DOHH2 (cell line): ENCODE results near the gene EPX.

Experiments
- H3F3A ChIP-seq: fragments of 200-600 bp; sonication (generic), shearing (Covaris generic); 2 replicates; pipeline ENCODE4 v1.6.0; 2016; ENCODE audit warnings: antibody characterized with exemption, mild to moderate bottlenecking; ENCODE audit not compliant: control insufficient read depth, insufficient read depth
- H3K27ac ChIP-seq: fragments of 200-600 bp; sonication (generic); 2 replicates; pipeline ENCODE4 v1.5.1; 2014; ENCODE audit warnings: low read depth, mild to moderate bottlenecking, low read length, moderate library complexity
- H3K27me3 ChIP-seq: fragments of 200-600 bp; sonication (generic); 2 replicates; pipeline ENCODE4 v1.6.1; 2014; ENCODE audit warnings: mild to moderate bottlenecking, low read length, mixed read lengths; ENCODE audit not compliant: control insufficient read depth
- H3K36me3 ChIP-seq: fragments of 200-600 bp; sonication (generic); 2 replicates; pipeline ENCODE4 v1.6.1; 2014; ENCODE audit warnings: mild to moderate bottlenecking, low read length, moderate library complexity, mixed read lengths; ENCODE audit not compliant: control insufficient read depth
- H3K4me1 ChIP-seq: fragments of 200-600 bp; sonication (generic); 2 replicates; pipeline ENCODE4 v1.6.1; 2014; ENCODE audit warnings: mild to moderate bottlenecking, low read length, mixed read lengths; ENCODE audit not compliant: control insufficient read depth
- H3K4me2 ChIP-seq: fragments of 200-600 bp; sonication (generic); 2 replicates; pipeline ENCODE4 v1.6.0; 2014; ENCODE audit warnings: mild to moderate bottlenecking, low read length, moderate library complexity
- H3K4me3 ChIP-seq: fragments of 200-600 bp; sonication (generic); 2 replicates; pipeline ENCODE4 v1.5.1; 2014; ENCODE audit warnings: mild to moderate bottlenecking, low read length, mixed read lengths
- H3K79me2 ChIP-seq: fragments of 200-600 bp; sonication (generic); 2 replicates; pipeline ENCODE4 v1.6.1; 2014; ENCODE audit warnings: mild to moderate bottlenecking, low read length, mixed read lengths; ENCODE audit not compliant: control insufficient read depth
- H3K9me2 ChIP-seq: fragments of 200-600 bp; sonication (generic); replicated peaks from 2 replicates; pipeline ENCODE4 v1.6.1; 2014; ENCODE audit warnings: mild to moderate bottlenecking, low read length, mixed read lengths; ENCODE audit not compliant: control insufficient read depth
- H3K9me3 ChIP-seq: fragments of 200-600 bp; sonication (generic); 2 replicates; pipeline ENCODE4 v1.6.1; 2014; ENCODE audit warnings: antibody characterized with exemption, low read length, mixed read lengths; ENCODE audit not compliant: control insufficient read depth, insufficient read depth
- H4K20me1 ChIP-seq: fragments of 200-600 bp; sonication (generic); 2 replicates; pipeline ENCODE4 v1.6.0; 2014; ENCODE audit warnings: low read depth, mild to moderate bottlenecking, antibody characterized with exemption, low read length, moderate library complexity; ENCODE audit not compliant: control insufficient read depth, insufficient read depth
- EZH2phosphoT487 ChIP-seq: fragments of 200-600 bp; sonication (generic); IDR thresholded peaks from 2 replicates; pipeline ENCODE4 v1.6.1; 2017; ENCODE audit warnings: borderline replicate concordance, mild to moderate bottlenecking, antibody characterized with exemption, low read length, moderate library complexity, mixed read lengths
- TF ChIP-seq, protein P1 (sequence below): fragments of 200-600 bp; sonication (generic); IDR thresholded peaks from one replicate; pipeline ENCODE4 v1.5.1; 2014; ENCODE audit warnings: antibody characterized with exemption, mild to moderate bottlenecking, low read depth, low read length; ENCODE audit not compliant: poor library complexity, severe bottlenecking

The EPX gene

DNA sequence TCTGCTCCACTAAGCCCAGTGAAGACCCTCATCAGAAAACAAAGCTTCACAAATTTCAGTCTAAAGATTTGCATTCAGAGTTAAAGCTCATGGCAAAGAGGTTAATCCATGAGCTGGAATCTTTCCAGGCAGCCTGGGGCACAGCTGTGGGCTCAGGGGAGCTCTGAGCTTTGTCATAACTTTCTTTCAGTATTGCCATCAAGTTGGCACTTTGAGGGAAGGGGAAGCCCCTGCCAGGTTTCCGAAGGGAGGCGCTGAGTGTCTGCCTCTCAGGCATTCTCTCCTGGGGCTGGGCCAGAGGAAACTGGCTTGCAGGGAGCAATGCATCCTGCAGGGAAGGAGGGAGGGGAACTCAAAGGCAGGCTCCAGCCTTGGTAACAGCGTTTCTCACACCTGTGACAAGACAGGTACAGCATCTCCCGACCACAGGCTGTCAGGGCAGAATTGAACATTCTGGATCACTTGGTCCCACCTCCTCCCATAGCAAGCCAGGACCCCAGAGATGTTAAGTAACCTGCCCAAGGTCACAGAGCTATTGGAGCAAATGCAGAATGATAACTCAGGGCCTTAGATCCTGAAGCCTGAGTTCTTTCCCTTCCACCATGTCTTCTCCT lies 49.8 kb downstream of the EPX start:
- peaks cover 55% of the 10 kb centered on the region for H3K27me3 ChIP-seq
- no peaks in the 10 kb centered on the region for H3F3A ChIP-seq

DNA sequence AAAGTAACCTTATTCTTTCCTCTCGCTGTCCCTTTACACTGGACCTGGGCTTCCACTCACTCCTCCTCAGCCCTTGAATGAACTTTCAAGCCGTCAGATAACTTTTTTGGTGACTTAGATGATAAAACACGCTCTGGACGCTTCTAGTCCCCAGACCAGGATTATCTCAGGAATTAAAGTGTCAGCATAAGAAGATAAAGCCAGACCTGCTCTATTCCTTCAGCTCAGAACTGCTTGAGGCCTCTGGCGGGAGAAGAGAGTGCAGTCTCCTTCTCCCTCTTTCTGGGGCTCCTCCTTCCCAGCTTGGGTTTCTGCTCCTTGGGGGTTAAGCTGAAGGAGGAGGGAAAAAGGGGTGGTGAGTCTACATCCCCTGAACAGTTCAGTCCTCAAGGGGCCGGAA lies 52.4 kb downstream of the EPX start:
- TF ChIP-seq EZH2phosphoT487: no peak
- TF ChIP-seq, protein P1, sequence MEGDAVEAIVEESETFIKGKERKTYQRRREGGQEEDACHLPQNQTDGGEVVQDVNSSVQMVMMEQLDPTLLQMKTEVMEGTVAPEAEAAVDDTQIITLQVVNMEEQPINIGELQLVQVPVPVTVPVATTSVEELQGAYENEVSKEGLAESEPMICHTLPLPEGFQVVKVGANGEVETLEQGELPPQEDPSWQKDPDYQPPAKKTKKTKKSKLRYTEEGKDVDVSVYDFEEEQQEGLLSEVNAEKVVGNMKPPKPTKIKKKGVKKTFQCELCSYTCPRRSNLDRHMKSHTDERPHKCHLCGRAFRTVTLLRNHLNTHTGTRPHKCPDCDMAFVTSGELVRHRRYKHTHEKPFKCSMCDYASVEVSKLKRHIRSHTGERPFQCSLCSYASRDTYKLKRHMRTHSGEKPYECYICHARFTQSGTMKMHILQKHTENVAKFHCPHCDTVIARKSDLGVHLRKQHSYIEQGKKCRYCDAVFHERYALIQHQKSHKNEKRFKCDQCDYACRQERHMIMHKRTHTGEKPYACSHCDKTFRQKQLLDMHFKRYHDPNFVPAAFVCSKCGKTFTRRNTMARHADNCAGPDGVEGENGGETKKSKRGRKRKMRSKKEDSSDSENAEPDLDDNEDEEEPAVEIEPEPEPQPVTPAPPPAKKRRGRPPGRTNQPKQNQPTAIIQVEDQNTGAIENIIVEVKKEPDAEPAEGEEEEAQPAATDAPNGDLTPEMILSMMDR: no peak
- Histone ChIP-seq H3K4me3 (no peak overlapping the region), H3F3A (no peaks in the 10 kb centered on the region), H3K9me3 (no peaks in the 10 kb centered on the region), H3K4me1 (peaks cover 6% of the 10 kb centered on the region), H3K4me2 (no peak overlapping the region), H3K79me2 (no peaks in the 10 kb centered on the region), H3K27me3 (peaks cover 49% of the 10 kb centered on the region), H3K27ac (no peak overlapping the region), H3K36me3 (no peaks in the 10 kb centered on the region), H4K20me1 (no peaks in the 10 kb centered on the region), H3K9me2 (no peaks in the 10 kb centered on the region)

More for the DNA sequence above, 49.8 kb downstream of the EPX start:
- H3K36me3 ChIP-seq: no peaks in the 10 kb centered on the region
- no peak for TF ChIP-seq EZH2phosphoT487
- H4K20me1 ChIP-seq: no peaks in the 10 kb centered on the region
- H3K79me2 ChIP-seq: no peaks in the 10 kb centered on the region
- no peaks in the 10 kb centered on the region for H3K4me1 ChIP-seq
- H3K4me2 ChIP-seq: no peak overlapping the region
- no peak overlapping the region for H3K27ac ChIP-seq
- H3K9me2 ChIP-seq: no peaks in the 10 kb centered on the region
- H3K4me3 ChIP-seq: no peak overlapping the region
- H3K9me3 ChIP-seq: no peaks in the 10 kb centered on the region

DNA sequence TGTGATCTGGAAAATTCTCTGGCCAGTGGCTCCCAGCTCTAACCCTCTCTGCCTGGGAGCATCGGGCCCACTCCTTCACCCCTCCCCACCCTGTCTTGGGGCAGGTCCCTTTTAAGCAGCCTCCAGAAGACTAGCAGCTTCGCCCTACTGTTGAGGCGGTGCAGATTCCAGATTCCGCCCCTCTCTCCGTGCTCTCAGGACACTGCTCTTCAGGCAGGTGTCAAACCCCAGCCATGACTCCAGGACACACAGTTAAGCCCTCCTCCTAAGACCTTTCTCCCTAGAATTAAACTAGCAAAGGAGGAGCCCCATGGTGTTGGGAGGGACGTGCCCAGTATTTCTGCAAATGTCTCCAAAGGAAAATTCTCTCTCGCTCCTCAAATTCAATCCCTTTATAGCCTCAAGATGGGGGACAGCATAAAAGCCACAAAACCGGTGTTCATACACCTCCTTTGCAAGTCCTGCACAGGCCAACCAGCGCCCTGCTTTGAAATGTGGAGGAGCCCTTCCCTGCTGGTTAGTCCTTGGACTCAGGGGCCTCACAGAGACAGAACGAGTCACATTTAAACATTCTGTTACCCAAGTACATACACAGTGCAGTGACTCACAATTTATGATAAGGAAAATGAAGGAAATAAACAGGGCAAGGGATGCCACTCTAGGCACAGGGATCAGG lies 53.0 kb downstream of the EPX start:
- peaks cover 6% of the 10 kb centered on the region for H3K4me1 ChIP-seq
- H3K9me2 ChIP-seq: no peaks in the 10 kb centered on the region
- no peaks in the 10 kb centered on the region for H3K79me2 ChIP-seq
- no peaks in the 10 kb centered on the region for H4K20me1 ChIP-seq
- H3K4me3 ChIP-seq: no peak overlapping the region
- H3K9me3 ChIP-seq: no peaks in the 10 kb centered on the region
- no peaks in the 10 kb centered on the region for H3F3A ChIP-seq
- no peak overlapping the region for H3K27ac ChIP-seq
- no peaks in the 10 kb centered on the region for H3K36me3 ChIP-seq
- peaks cover 49% of the 10 kb centered on the region for H3K27me3 ChIP-seq
- TF ChIP-seq EZH2phosphoT487: no peak
- TF ChIP-seq, protein P1: no peak
- H3K4me2 ChIP-seq: no peak overlapping the region

DNA sequence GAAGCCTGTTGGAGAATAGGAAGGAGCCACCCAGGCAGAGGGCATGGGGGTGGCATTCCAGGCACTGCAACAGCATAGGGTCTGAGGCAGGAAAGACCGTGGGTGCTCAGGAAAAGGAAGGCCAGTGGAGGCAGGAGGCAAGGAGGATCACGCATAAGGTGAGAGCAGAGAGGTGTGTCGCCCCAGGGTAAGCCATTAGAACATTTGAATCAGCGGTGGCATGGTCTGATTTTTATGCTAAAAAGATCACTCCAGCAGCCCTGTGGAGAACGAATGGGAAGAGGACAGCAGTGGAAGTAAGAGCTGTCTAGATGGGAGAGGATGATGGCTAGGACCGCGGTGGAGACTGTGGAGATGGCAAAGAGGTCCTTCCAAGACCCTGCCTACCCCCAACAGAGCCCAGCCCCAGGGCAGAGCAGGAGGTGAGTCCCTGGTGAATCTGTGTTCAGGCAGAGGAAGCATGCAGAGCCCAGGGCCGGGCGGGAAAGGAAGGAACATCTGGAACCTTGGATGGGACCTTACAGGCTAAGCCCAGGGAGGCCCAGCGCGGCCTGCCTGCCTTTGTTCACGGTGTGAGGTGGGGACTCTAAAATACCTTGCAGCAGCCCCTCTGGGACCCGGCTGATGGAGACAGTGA lies 53.7 kb downstream of the EPX start:
- Histone ChIP-seq H3K9me2 (no peaks in the 10 kb centered on the region), H3K4me2 (no peak overlapping the region), H3K36me3 (no peaks in the 10 kb centered on the region), H3K9me3 (no peaks in the 10 kb centered on the region), H3K79me2 (no peaks in the 10 kb centered on the region), H3K27me3 (peaks cover 46% of the 10 kb centered on the region), H4K20me1 (no peaks in the 10 kb centered on the region), H3K4me1 (peaks cover 6% of the 10 kb centered on the region), H3K27ac (no peak overlapping the region), H3K4me3 (no peak overlapping the region), H3F3A (no peaks in the 10 kb centered on the region)
- TF ChIP-seq EZH2phosphoT487: no peak
- TF ChIP-seq, protein P1: no peak
